ENCODE data around the gene LMOD1. TPM values are rescaled to one million over a fixed set of nuclear protein-coding genes. Genes with fewer than 3 reads are reported as not detected.
A peak's percentile ranks its signal among the peaks of the same experiment; 100 is the strongest.

The LMOD1 gene
- total RNA-seq, 1 donor = 14.5 TPM

- TF ChIP-seq CTCF (IDR thresholded peaks at IDR 0.05; ENCODE audit: insufficient read depth, low read length) = peak; percentile 18
- DNase-seq (ENCODE audit: low read depth) = peak; percentile 97
- no peak overlapping the region for H3K4me3 ChIP-seq (ENCODE audit: low read depth, low read length)
Measured at GRCh38 chr1:201917362-201918033, 28.9 kb downstream of the LMOD1 start.

- peak; percentile 94 for DNase-seq (ENCODE audit: low read depth)
- no peak for TF ChIP-seq CTCF (IDR thresholded peaks at IDR 0.05; ENCODE audit: insufficient read depth, low read length)
- H3K4me3 ChIP-seq (ENCODE audit: low read depth, low read length) = no peak overlapping the region
Measured at GRCh38 chr1:201916649-201917249, 29.6 kb downstream of the LMOD1 start.

- TF ChIP-seq CTCF (IDR thresholded peaks at IDR 0.05; ENCODE audit: insufficient read depth, low read length) = no peak
- H3K4me3 ChIP-seq (ENCODE audit: low read depth, low read length) = no peak overlapping the region
- DNase-seq (ENCODE audit: low read depth) = no peak
Measured at GRCh38 chr1:201914456-201915235, 31.7 kb downstream of the LMOD1 start.

- peak; percentile 49 for DNase-seq (ENCODE audit: low read depth)
- no peak overlapping the region for H3K4me3 ChIP-seq (ENCODE audit: low read depth, low read length)
- no peak for TF ChIP-seq CTCF (IDR thresholded peaks at IDR 0.05; ENCODE audit: insufficient read depth, low read length)
Measured at GRCh38 chr1:201912832-201913231, 33.5 kb downstream of the LMOD1 start.

- no peak for DNase-seq (ENCODE audit: low read depth)
- H3K4me3 ChIP-seq (ENCODE audit: low read depth, low read length) = no peak overlapping the region
- no peak for TF ChIP-seq CTCF (IDR thresholded peaks at IDR 0.05; ENCODE audit: insufficient read depth, low read length)
Measured at GRCh38 chr1:201911826-201912571, 34.3 kb downstream of the LMOD1 start.

GRCh38 chr1:201907621-201908020 lies 38.7 kb downstream of the LMOD1 start:
- TF ChIP-seq CTCF (IDR thresholded peaks at IDR 0.05; ENCODE audit: insufficient read depth, low read length) = no peak
- DNase-seq (ENCODE audit: low read depth) = no peak
- no peak overlapping the region for H3K4me3 ChIP-seq (ENCODE audit: low read depth, low read length)
